LNCaP clone FGC (cell line): ENCODE data around the gene NR3C1.

Experiments used
- DNase-seq: peaks from one replicate; pipeline ENCODE4 v3.0.0-alpha.2; 2011; ENCODE audit warnings: low read depth
- H3K4me3 ChIP-seq: 2 replicates; pipeline ENCODE4 v1.5.1; 2011; ENCODE audit warnings: mild to moderate bottlenecking, low read depth, low read length, control low read depth
- CTCF ChIP-seq: IDR thresholded peaks from 2 replicates; pipeline ENCODE4 v1.5.1; 2012; ENCODE audit warnings: mild to moderate bottlenecking; ENCODE audit not compliant: control insufficient read depth, insufficient read depth; ENCODE audit errors: extremely low read depth

The NR3C1 gene

GRCh38 chr5:143316844-143317631 lies 86.4 kb downstream of the NR3C1 start:
- peak; percentile 7 for DNase-seq
- no peak overlapping the region for H3K4me3 ChIP-seq
- TF ChIP-seq CTCF = no peak

- no peak for DNase-seq
- no peak for TF ChIP-seq CTCF
Observed at GRCh38 chr5:143316337-143316736, 87.1 kb downstream of the NR3C1 start.

GRCh38 chr5:143315929-143316328 lies 87.6 kb downstream of the NR3C1 start:
- no peak for DNase-seq
- TF ChIP-seq CTCF = no peak
- H3K4me3 ChIP-seq = no peak overlapping the region

More at GRCh38 chr5:143316337-143316736, 87.1 kb downstream of the NR3C1 start:
- no peak overlapping the region for H3K4me3 ChIP-seq

- H3K4me3 ChIP-seq = no peak overlapping the region
- DNase-seq = no peak
- TF ChIP-seq CTCF = no peak
Observed at GRCh38 chr5:143315214-143315613, 88.3 kb downstream of the NR3C1 start.

- DNase-seq = no peak
- H3K4me3 ChIP-seq = no peak overlapping the region
- no peak for TF ChIP-seq CTCF
Observed at GRCh38 chr5:143314659-143315058, 88.8 kb downstream of the NR3C1 start.

- TF ChIP-seq CTCF = no peak
- no peak overlapping the region for H3K4me3 ChIP-seq
- no peak for DNase-seq
Observed at GRCh38 chr5:143314099-143314498, 89.4 kb downstream of the NR3C1 start.

- TF ChIP-seq CTCF = no peak
- H3K4me3 ChIP-seq = no peak overlapping the region
Observed at GRCh38 chr5:143313298-143313852, 90.1 kb downstream of the NR3C1 start.

More at GRCh38 chr5:143313298-143313852, 90.1 kb downstream of the NR3C1 start:
- DNase-seq = no peak
